GM12872 (cell line): Measurements from ENCODE around the gene DNALI1.

Source experiments
- CTCF ChIP-seq: IDR thresholded peaks from 3 replicates; pipeline ENCODE4 v1.5.1; 2011; ENCODE audit warnings: low read depth, mild to moderate bottlenecking, low read length, moderate library complexity; ENCODE audit not compliant: insufficient read depth

The DNALI1 gene

DNA sequence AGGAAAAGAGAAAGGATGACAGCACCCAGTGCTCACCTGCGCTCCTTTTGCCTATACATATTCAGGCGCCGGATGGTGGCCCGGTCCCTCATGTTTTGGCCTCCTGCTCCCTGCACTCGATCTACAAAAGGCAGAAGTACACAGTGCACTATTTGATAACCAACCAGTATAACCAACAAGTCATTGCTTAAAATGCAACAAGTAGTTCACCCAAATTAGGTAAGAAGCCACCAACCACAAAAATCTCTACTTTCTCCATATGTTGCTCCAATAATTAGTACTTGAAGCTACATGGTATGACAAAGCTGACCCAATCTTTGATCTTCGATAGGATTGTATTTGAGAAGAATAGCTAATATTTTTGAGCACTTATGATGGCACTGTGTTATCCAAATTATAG lies 37.0 kb downstream of the DNALI1 start:
- no peak for TF ChIP-seq CTCF

DNA sequence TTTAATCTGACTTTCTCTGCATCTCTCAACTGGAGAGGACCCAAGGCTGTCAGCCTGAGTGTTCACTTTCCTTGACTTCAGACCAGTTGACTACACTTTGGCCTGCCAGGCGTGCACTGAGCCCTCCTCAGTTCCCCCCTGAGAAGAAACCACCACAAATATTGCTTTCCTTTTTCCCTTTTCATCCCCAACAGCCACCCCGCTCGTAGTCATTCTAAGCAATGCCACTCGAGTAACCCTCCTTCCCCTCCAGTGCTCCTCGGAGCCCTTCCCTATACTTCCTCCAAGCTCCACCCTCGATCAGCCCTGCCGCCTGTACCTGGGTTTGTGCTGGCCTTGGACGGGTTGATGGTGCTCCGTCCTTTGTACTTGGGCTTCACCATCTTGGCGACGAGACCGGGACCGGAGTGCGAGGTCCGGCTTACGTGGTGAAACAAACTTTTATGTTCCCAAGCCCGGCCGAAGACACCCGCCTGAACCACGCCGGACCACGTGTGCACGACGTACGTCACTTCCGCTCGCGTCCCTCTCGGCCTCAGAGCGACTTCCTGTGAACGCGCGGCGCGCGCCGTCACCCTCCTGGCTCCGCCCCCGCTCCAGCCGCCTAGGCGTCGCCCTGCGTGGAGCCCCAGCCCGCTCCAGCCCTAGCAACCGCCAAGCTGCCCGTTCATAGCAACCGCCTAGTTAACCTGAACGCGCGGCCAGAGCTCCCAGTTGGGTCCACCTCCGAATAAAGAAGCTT lies 38.9 kb downstream of the DNALI1 start, which contains the start of gene GNL2:
Gene GNL2 (minus strand): TSS at position 498 of the 742 bp plus-strand sequence. CDS start 115 bp downstream, at position 383.
- TF ChIP-seq CTCF: no peak

DNA sequence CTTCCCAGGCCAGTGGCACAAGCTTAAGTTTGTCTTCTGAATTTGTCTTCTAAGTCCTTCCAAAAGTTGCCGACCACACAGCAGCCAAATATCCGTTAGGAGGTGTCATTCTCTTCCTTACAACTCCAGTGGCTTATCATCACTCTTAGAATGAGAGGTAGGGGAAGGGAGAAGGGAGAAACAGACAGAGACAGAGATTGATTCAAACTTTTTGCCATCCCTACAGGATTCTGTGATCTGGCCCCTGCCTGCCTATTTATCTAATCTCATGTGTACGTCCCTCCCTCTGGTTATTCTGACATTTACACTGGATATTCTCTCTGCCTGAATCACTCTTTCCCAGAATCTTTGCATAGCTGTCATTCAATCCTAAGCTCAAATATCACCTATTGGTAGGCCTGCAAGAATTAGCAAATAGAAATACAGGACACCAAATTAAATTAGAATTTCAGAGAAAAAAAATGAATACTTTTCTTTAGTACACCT lies 39.5 kb downstream of the DNALI1 start:
- TF ChIP-seq CTCF: no peak

GRCh38 chr1:37599940-37600339 lies 43.2 kb downstream of the DNALI1 start:
- TF ChIP-seq CTCF: no peak

GRCh38 chr1:37601441-37601840 lies 44.7 kb downstream of the DNALI1 start:
- no peak for TF ChIP-seq CTCF

DNA sequence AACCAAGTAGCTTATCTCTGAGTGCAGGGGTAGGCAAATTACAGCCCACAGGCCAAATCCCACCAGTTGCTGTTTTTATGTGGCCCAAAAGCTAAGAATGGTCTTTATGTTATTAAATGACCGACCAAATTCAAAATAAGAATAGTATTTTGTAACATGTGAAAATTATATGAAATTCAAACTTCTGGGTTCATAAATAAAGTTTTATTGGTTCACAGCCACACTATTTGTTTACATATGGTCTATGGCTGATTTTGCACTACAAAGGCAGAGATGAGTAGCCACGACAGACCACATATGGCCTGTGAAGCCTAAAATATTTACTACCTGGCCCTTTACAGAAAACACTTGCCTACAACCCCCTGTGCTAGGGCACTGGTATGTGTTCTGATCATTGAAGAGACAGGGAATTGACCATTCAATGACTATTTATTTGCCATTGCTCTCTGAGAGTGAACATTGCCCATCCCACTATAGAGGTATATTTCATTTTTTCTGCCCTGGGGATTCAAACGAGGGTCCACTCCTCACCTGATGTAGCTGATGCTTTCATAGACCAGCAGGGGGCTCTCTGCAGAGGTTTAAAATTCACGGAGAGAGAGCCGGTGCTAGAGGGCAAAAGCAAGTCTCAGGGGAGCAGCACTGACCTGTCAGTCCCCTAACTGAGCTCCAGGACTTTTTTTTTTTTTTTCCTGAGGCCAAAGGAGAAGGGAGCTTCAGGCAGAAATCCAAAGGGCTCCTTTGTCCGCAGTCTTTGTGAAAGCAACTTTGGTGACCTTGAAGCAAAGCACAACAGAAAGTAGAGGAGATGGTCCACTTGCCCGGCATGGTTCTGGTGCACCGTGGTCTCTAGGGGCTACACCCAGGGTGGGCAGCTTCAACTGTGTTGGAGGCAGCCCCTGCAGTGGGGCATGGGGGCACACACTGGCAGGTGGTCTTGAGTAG lies 46.3 kb downstream of the DNALI1 start:
- peak; percentile 73 for TF ChIP-seq CTCF

GRCh38 chr1:37605061-37605650 lies 48.4 kb downstream of the DNALI1 start:
- no peak for TF ChIP-seq CTCF
